WTC11 (cell line): Measurements from ENCODE around the gene SMARCD1. TPM values are rescaled to one million over a fixed set of nuclear protein-coding genes. Genes with fewer than 3 reads are reported as not detected.

ENCODE experiments used
- ATAC-seq: fragments of 200-7000 bp; cut with Tn5 transposase; 2 replicates; pipeline ENCODE4 v1.10.0; 2021; ENCODE audit warnings: mild to moderate bottlenecking, moderate library complexity
- CTCF ChIA-PET: fragments of 300-600 bp; sonication (Branson Sonifier 250); formaldehyde crosslinking; loops from one replicate; lab custom pipeline; 2021; ENCODE audit warnings: antibody characterized with exemption; lab: Charles Lee
- POLR2A ChIA-PET: fragments of 350-600 bp; sonication (Branson Sonifier 250); formaldehyde crosslinking; loops from one replicate; lab custom pipeline; 2021; ENCODE audit warnings: antibody characterized with exemption; lab: Charles Lee
- DNase-seq: peaks from one replicate; pipeline ENCODE4 v3.0.0; 2021; ENCODE audit warnings: low spot score
- H3K27ac Mint-ChIP-seq: 2 replicates; pipeline ENCODE4 v1.8.0; 2021; ENCODE audit warnings: mixed read lengths
- H3K27me3 Mint-ChIP-seq: 2 replicates; pipeline ENCODE4 v1.8.0; 2021; ENCODE audit warnings: low read depth, mild to moderate bottlenecking, moderate library complexity, mixed read lengths
- H3K36me3 Mint-ChIP-seq: 2 replicates; pipeline ENCODE4 v1.8.0; 2021; ENCODE audit warnings: mixed read lengths
- H3K4me1 Mint-ChIP-seq: 2 replicates; pipeline ENCODE4 v1.8.0; 2022; ENCODE audit warnings: mixed read lengths
- H3K4me3 Mint-ChIP-seq: 2 replicates; pipeline ENCODE4 v1.8.0; 2021; ENCODE audit warnings: mild to moderate bottlenecking, moderate library complexity, mixed read lengths
- H3K9me3 Mint-ChIP-seq: 2 replicates; pipeline ENCODE4 v1.8.0; 2021; ENCODE audit warnings: mixed read lengths
- ARID4B ChIP-seq: sonication (generic); formaldehyde crosslinking; IDR thresholded peaks from 2 replicates; pipeline ENCODE4 v1.8.0; 2023; ENCODE audit warnings: missing genetic modification reagents, mild to moderate bottlenecking, borderline replicate concordance
- ATF6 ChIP-seq: sonication (generic); formaldehyde crosslinking; IDR thresholded peaks from 2 replicates; pipeline ENCODE4 v1.8.1; 2023; ENCODE audit warnings: mild to moderate bottlenecking, missing genetic modification reagents
- CBFB ChIP-seq: sonication (generic); formaldehyde crosslinking; IDR thresholded peaks from 2 replicates; pipeline ENCODE4 v1.8.1; 2022; ENCODE audit warnings: mild to moderate bottlenecking, low read depth, missing genetic modification reagents
- CDX4 ChIP-seq: fragments of 250-450 bp; sonication (Bioruptor Pico); IDR thresholded peaks from 2 replicates; pipeline ENCODE4 v1.9.0; 2021; ENCODE audit warnings: moderate library complexity, mild to moderate bottlenecking, inconsistent platforms, borderline replicate concordance
- ELF4 ChIP-seq: sonication (generic); formaldehyde crosslinking; IDR thresholded peaks from 2 replicates; pipeline ENCODE4 v1.8.1; 2022; ENCODE audit warnings: low read depth, mild to moderate bottlenecking, moderate library complexity, missing genetic modification reagents
- ESRRA ChIP-seq: sonication (generic); formaldehyde crosslinking; IDR thresholded peaks from 2 replicates; pipeline ENCODE4 v1.8.1; 2022; ENCODE audit warnings: mild to moderate bottlenecking, missing genetic modification reagents, borderline replicate concordance
- ETV6 ChIP-seq: sonication (generic); formaldehyde crosslinking; IDR thresholded peaks from 2 replicates; pipeline ENCODE4 v1.8.1; 2022; ENCODE audit warnings: mild to moderate bottlenecking, missing genetic modification reagents
- GABPB1 ChIP-seq: sonication (generic); formaldehyde crosslinking; IDR thresholded peaks from 2 replicates; pipeline ENCODE4 v1.8.1; 2023; ENCODE audit warnings: mild to moderate bottlenecking, missing genetic modification reagents
- HMGA2 ChIP-seq: fragments of 250-450 bp; sonication (Bioruptor Pico); IDR thresholded peaks from 2 replicates; pipeline ENCODE4 v1.4.0; 2021; ENCODE audit warnings: mild to moderate bottlenecking, moderate library complexity
- NR1H2 ChIP-seq: sonication (generic); formaldehyde crosslinking; IDR thresholded peaks from 2 replicates; pipeline ENCODE4 v1.9.0; 2021; ENCODE audit warnings: mild to moderate bottlenecking, moderate library complexity, missing genetic modification reagents
- PRRX2 ChIP-seq: fragments of 250-450 bp; sonication (Bioruptor Pico); IDR thresholded peaks from 2 replicates; pipeline ENCODE4 v1.8.0; 2021; ENCODE audit warnings: mild to moderate bottlenecking
- SMAD4 ChIP-seq: sonication (generic); formaldehyde crosslinking; IDR thresholded peaks from 2 replicates; pipeline ENCODE4 v1.8.0; 2022; ENCODE audit warnings: mild to moderate bottlenecking, missing genetic modification reagents
- USF2 ChIP-seq: sonication (generic); formaldehyde crosslinking; IDR thresholded peaks from 2 replicates; pipeline ENCODE4 v1.8.1; 2023; ENCODE audit warnings: mild to moderate bottlenecking, missing genetic modification reagents, moderate library complexity
- ZBTB43 ChIP-seq: sonication (generic); formaldehyde crosslinking; IDR thresholded peaks from 2 replicates; pipeline ENCODE4 v1.8.1; 2023; ENCODE audit warnings: mild to moderate bottlenecking, missing genetic modification reagents
- ZMAT4 ChIP-seq: fragments of 250-450 bp; sonication (Bioruptor Pico); IDR thresholded peaks from 2 replicates; pipeline ENCODE4 v1.9.0; 2021; ENCODE audit warnings: mild to moderate bottlenecking
- ZNF138 ChIP-seq: sonication (generic); formaldehyde crosslinking; conservative IDR thresholded peaks from 2 replicates; pipeline ENCODE4 v1.8.1; 2022; ENCODE audit warnings: mild to moderate bottlenecking, moderate library complexity, missing genetic modification reagents
- ZNF317 ChIP-seq: sonication (generic); formaldehyde crosslinking; IDR thresholded peaks from 2 replicates; pipeline ENCODE4 v1.8.1; 2023; ENCODE audit warnings: low read depth, mild to moderate bottlenecking, moderate library complexity, missing genetic modification reagents, borderline replicate concordance
- ZNF425 ChIP-seq: fragments of 250-450 bp; sonication (Bioruptor Pico); conservative IDR thresholded peaks from 2 replicates; pipeline ENCODE4 v1.9.0; 2021; ENCODE audit warnings: mild to moderate bottlenecking
- total RNA-seq: library from RNA; stranded (reverse); gene quantifications from 3 replicates; pipeline ENCODE4 v1.2.3, GENCODE V29; 2021

Gene SMARCD1
- total RNA-seq, 1 experiment from 2014 or later, result 165 TPM

GRCh38 chr12:50041962-50042361, 43.2 kb upstream of the SMARCD1 start:
- DNase-seq, result no peak
- Mint-ChIP-seq H3K4me1 (peaks cover 3% of the 10 kb centered on the region; the same call in 1 of the 2 replicates), H3K27ac (no peak overlapping the region), H3K27me3 (peaks cover 18% of the 10 kb centered on the region), H3K36me3 (no peaks in the 10 kb centered on the region), H3K9me3 (no peaks in the 10 kb centered on the region), H3K4me3 (no peak overlapping the region)
- ChIA-PET CTCF (interaction anchor here (1.4 to 7.1 kb wide), 3 partner anchors 13 to 75 kb away, joined by 4 to 141 read pairs (median 120); no protein-coding TSS in a partner anchor), POLR2A (interaction anchor here (0.6 kb wide), 1 partner anchor 8 kb away, joined by 4 read pairs; no protein-coding TSS in a partner anchor)
- no peak for ATAC-seq
- TF ChIP-seq ZBTB43 (CRISPR knock-in tag), result no peak
- TF ChIP-seq HMGA2 (CRISPR knock-in tag), result no peak
- no peak for TF ChIP-seq ZNF425 (CRISPR knock-in tag)
- no peak for TF ChIP-seq NR1H2
- no peak for TF ChIP-seq SMAD4 (CRISPR knock-in tag)
- TF ChIP-seq USF2 (CRISPR knock-in tag), result no peak
- no peak for TF ChIP-seq ZMAT4 (CRISPR knock-in tag)
- no peak for TF ChIP-seq ARID4B (CRISPR knock-in tag)
- TF ChIP-seq PRRX2 (CRISPR knock-in tag), result no peak
- no peak for TF ChIP-seq ELF4
- TF ChIP-seq ATF6 (CRISPR knock-in tag), result no peak
- no peak for TF ChIP-seq CDX4 (CRISPR knock-in tag)
- TF ChIP-seq ESRRA (CRISPR knock-in tag), result no peak
- no peak for TF ChIP-seq CBFB
- TF ChIP-seq GABPB1 (CRISPR knock-in tag), result no peak
- no peak for TF ChIP-seq ZNF138 (CRISPR knock-in tag)
- no peak for TF ChIP-seq ZNF317 (CRISPR knock-in tag)
- TF ChIP-seq ETV6 (CRISPR knock-in tag), result no peak
